RCC 7860 (cell line): ENCODE measurements around the gene ACAP3.
A peak's percentile ranks its signal among the peaks of the same experiment; 100 is the strongest.

ENCODE experiments used
- DNase-seq: peaks from one replicate; pipeline ENCODE4 v3.0.0-alpha.2; 2015; ENCODE audit warnings: low spot score
- FAIRE-seq: peaks from 2 replicates; lab custom pipeline; 2012; peaks lifted over from hg19 to GRCh38; lab: Jason Lieb, UNC

Gene ACAP3, protein sequence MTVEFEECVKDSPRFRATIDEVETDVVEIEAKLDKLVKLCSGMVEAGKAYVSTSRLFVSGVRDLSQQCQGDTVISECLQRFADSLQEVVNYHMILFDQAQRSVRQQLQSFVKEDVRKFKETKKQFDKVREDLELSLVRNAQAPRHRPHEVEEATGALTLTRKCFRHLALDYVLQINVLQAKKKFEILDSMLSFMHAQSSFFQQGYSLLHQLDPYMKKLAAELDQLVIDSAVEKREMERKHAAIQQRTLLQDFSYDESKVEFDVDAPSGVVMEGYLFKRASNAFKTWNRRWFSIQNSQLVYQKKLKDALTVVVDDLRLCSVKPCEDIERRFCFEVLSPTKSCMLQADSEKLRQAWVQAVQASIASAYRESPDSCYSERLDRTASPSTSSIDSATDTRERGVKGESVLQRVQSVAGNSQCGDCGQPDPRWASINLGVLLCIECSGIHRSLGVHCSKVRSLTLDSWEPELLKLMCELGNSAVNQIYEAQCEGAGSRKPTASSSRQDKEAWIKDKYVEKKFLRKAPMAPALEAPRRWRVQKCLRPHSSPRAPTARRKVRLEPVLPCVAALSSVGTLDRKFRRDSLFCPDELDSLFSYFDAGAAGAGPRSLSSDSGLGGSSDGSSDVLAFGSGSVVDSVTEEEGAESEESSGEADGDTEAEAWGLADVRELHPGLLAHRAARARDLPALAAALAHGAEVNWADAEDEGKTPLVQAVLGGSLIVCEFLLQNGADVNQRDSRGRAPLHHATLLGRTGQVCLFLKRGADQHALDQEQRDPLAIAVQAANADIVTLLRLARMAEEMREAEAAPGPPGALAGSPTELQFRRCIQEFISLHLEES

DNA sequence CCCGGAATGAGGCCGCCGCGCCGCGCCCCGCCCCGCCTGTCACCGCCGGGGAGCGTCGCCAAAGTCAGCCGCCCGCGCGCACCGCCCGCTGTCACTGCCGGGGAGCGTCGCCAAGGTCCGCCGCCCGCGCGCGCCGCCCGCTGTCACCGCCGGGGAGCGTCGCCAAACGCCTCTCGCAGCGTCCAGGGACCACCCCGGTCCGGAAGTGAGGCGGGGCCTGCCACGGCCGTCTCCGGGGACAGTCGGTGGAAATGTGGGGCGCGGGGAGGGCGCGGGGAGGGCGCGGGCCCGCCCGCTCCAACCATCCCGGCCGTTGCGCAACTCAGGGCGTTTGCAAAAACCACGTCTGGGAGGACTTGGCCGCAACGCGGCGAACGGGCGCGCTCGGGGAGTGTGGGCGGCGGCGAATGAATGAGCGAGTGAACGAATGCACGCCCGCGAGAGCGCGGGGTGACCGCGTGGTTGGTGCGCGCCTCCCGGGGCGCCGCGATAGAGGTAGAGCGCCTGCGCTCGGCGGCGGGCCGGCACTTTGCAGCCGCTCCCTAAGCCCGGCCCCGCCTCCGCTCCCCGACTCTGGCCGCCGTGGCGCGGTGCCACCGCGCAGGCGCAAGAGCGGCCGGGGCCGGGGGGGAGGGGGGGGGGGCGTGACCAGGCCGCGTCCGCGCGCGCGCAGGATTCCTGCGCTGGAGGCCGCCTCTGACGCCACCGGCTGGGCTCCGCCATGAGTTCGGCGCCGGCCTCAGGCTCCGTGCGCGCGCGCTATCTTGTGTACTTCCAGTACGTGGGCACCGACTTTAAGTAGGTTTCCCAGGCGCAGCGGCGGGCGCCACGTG is at the start of gene ACAP3, which contains the start of gene PUSL1:
Gene ACAP3 (minus strand): TSS at position 8 of the 833 bp plus-strand sequence. CDS start 115 bp downstream, outside the sequence.
Gene PUSL1 (plus strand): TSS at position 675 of the 833 bp plus-strand sequence. CDS start 47 bp downstream, at position 722.
- FAIRE-seq = no peak
- DNase-seq = peak; percentile 81

DNA sequence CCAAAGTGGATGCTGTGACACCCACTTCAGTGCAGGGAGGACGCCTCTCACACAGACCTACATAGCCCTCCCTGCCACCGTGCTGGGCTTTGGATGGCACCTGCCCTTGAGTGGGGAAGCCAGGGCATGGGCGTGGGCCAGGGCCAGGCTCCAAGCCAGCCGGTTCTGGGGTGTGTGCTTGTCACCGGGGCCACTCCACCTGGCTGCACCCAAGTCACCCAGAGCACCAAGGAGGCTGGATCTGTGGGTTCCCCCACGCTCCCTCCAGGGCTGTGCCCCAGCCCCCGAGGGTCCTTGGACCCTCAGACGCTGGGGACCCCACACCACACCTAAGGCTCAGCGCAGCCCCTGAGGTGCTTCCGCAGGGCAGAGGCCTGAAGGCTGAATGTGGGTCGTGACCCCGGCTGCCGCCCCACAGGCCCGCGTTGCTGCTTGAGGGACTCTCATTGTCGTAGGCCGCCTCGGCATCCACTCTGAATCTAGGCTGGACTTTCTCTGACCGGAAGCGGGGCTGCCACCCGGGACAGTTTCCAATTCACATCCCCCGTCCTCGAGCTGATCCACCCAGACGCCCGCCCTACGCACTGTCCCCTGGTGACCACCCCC is 49.2 kb upstream of the ACAP3 start:
- no peak for FAIRE-seq
- DNase-seq = no peak

DNA sequence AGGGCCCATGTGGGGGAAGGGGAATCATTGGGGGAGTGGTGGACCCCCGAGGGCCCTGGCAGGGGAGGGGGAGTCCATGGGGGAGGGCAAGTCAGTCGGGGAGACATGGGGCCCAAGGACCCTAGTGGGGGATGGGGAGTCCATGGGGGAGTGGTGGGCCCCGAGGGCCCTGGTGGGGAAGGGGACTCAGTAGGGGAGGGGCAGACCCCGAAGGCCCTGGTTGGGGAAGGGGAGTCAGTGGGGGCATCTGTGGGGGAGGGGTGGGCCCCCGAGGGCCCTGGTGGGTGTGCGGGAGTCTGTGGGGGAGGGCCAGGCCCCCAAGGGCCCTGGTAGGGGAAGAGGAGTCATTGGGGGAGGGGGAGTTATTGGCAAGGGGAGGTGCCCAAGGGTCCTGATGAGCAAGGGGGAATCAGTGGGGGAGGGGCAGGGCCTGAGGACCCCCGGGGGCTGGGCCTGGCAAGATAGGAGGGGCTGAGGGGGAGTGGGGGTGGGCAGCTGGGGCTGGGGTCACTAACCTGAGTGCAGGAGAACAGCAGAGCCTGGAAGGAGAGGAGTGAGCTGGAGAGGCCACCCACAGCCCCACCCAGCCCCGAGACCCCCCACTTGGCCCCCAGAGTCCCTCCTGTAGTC is 48.6 kb upstream of the ACAP3 start:
- DNase-seq (no peak), FAIRE-seq (no peak)

- DNase-seq (no peak), FAIRE-seq (no peak)
Observed at GRCh38 chr1:1355416-1355815, 47.7 kb upstream of the ACAP3 start.

GRCh38 chr1:1354271-1355247 is 46.8 kb upstream of the ACAP3 start:
- FAIRE-seq (no peak), DNase-seq (no peak)

- no peak for DNase-seq
- FAIRE-seq = no peak
Observed at GRCh38 chr1:1353389-1354151, 45.8 kb upstream of the ACAP3 start.

GRCh38 chr1:1352786-1353388 is 45.2 kb upstream of the ACAP3 start:
- no peak for FAIRE-seq
- no peak for DNase-seq

DNA sequence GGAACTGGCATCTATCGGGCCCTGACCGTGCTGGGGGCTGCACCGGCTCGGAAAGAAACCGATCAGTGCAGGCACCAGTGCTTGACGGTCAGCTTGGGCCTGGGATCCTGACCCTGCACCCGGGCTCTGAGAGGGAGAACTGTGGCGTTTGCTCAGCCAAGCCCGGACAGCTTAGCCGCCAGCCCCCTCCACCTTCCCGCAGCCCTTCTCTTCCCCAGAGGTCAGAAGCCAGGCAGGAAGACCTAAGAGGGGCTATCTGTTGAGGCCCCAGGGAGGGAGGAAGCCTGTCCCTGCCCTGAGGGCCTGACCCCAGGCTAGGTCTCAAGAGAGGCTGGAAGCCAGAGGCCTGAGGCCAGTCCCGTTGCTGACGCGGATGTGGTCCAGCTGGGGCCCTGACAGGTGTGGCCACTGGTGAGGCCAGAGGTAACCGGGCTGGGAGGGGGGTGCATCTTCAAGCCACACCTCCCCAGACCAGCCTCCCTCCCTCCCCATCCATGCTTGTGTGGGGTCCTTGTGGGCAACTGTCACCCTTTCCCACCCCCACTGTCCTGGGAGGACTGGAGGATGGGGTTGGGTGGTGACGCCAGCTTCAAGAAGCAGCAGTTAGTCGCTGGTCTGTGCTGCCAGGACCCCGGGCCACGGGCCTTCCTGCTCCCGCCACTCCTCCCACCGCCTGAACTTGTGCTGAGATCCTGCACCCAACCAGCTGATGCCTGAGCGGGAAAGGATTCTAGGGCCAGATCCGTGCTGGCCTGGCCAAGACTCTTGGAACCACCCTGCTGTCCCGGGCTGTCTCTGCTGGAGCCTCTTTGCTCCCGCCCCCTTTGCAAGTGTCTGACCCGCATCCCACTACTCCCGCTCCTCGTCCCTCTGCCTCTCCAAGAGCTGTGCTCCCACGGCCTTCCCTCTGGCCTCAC is 44.0 kb upstream of the ACAP3 start:
- DNase-seq = no peak
- no peak for FAIRE-seq

DNA sequence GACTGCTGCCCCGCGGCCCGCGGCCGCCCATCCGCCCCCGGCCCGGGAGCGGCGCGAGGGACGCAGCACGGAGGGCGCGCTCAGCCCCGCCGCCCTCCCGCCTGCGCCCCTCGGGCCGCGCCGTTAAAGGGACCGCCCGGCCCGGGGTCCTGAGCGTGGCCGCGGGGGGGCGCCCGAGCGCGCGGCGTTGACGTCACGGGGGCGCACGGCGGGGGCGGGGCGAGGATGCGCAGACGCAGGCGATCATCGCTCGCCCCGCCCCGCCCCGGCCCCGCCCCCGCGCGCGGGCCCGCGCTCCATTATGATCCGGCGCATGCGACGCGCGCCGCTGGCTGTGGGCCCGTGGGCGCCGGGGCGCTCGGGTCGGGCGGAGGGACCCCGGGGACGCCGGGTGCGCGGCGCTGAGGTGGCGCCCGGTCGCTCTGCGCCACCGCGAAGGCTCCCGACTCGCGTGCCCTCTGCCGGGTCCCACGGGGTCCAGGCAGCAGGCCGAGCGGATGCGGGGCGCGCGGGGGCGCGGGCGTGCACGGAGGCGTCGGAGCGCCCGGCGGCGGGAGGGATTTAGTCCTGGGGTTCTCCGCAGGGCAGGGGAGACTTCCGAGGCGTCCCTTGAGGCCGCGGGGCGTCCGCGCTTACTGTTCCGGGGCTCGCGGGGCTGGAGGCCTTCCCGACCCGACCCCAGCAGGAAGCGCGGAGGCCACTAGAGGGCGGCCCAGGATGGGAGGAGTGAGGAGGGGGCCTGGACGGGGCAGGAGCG is 41.7 kb upstream of the ACAP3 start, which contains the start of gene DVL1:
Gene DVL1 (minus strand): TSS at position 163 of the 757 bp plus-strand sequence. CDS start 353 bp downstream, outside the sequence.
- no peak for FAIRE-seq
- DNase-seq = peak; percentile 24

GRCh38 chr1:1348420-1349255 is 40.9 kb upstream of the ACAP3 start:
- FAIRE-seq (no peak), DNase-seq (peak; percentile 17)

DNA sequence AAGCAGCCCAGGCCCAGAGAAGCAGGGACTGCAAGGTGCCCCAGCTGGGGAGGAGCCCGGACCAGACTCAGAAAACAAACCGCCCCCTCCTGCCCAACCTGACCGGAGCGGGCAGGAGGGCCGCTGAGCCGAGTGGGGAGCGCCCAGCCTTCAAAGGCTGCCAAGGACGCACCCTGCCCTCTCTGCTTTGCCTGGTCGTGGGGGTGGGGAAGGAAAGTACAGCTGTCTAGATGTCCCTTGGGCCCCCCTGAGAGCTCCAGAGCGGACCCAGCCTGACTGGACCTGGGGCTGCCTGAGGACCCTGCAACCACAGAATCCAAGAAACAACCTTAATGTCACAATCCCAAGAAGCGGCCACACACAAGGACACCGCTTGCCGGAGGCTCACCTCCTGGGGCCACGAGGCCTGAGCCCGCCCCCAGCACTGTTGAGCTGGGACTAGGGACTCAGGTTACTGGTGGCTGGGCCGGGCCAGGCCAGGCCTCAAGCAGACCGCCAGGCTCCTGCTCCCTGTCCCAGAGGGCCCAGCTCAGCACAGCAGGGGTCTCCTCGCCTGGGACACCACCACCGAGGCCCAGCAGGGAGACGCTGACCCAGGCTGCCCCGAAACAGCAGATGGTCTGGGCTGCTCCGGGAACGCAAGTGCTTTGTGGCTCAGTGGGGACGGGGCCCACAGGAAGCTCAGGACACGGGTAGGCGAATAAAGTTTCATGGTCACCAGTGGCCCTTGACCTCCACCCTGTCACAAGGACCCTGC is 40.1 kb upstream of the ACAP3 start:
- FAIRE-seq (no peak), DNase-seq (peak; percentile 50)

DNA sequence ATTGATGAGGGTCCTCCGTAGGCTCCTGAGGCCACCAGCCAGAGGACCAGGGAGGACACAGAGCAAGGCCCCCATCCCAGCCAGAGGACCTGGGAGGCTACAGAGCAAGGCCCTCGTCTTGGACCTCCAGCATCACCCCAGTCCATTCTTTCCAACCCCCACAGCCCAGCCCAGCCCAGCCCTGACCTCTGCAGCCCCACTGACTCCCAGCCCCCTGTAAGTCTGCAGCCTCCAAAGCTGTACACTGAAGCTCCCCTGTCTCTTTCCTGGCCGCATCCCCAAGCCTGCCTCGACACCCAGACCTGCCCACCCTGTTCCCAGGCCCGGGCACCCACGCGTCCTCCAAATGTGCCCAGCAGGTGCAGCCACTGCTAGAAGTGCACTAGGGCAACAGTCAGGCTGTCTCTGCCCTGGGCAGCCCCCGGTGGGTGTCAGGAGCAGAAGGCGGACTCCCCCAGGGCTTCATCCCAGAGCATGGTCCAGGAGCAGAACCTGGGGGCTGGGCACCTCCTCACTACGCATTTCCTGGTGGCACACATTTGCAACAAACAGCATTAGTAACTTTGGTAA is 39.4 kb upstream of the ACAP3 start:
- FAIRE-seq = no peak
- DNase-seq = no peak

- FAIRE-seq = no peak
Observed at GRCh38 chr1:1346501-1346890, 38.8 kb upstream of the ACAP3 start.

More at GRCh38 chr1:1346501-1346890, 38.8 kb upstream of the ACAP3 start:
- no peak for DNase-seq
